Panc1 (cell line): ENCODE measurements around the gene PCDH1. TPM values are rescaled to one million over a fixed set of nuclear protein-coding genes. Genes with fewer than 3 reads are reported as not detected.

Experiments
- ATAC-seq: fragments of 200-7000 bp; cut with Tn5 transposase; 2 replicates; pipeline ENCODE4 v1.9.1; 2020; ENCODE audit warnings: mild to moderate bottlenecking, moderate library complexity
- BruUV-seq: library from RNA; stranded (reverse); fragments of 400-500 nt; replicated peaks from 2 replicates; lab custom pipeline; 2021; lab: Mats Ljungman, UMichigan
- CTCF ChIA-PET: fragments of 300-600 bp; sonication (Branson Sonifier 250); formaldehyde crosslinking; loops from one replicate; lab custom pipeline; 2022; ENCODE audit warnings: antibody characterized with exemption; lab: Charles Lee
- POLR2A ChIA-PET: fragments of 300-600 bp; sonication (Branson Sonifier 250); formaldehyde crosslinking; loops from one replicate; lab custom pipeline; 2022; ENCODE audit warnings: antibody characterized with exemption; lab: Charles Lee
- DNase-seq: peaks from one replicate; pipeline ENCODE4 v3.0.0-alpha.2; 2010; ENCODE audit warnings: low read depth, low spot score
- H3K27ac ChIP-seq: 2 replicates; pipeline ENCODE4 v1.5.1; 2011; ENCODE audit warnings: mild to moderate bottlenecking, low read length, inconsistent platforms
- H3K27me3 ChIP-seq: fragments of 200-500 bp; sonication (Bioruptor generic); 2 replicates; pipeline ENCODE4 v1.6.0; 2014; ENCODE audit warnings: low read length, inconsistent platforms; ENCODE audit not compliant: control insufficient read depth, insufficient read depth
- H3K36me3 ChIP-seq: fragments of 200-500 bp; sonication (Bioruptor generic); 2 replicates; pipeline ENCODE4 v1.5.1; 2014; ENCODE audit warnings: inconsistent platforms, mild to moderate bottlenecking, low read length, moderate library complexity; ENCODE audit not compliant: control insufficient read depth, insufficient read depth
- H3K4me1 ChIP-seq: 2 replicates; pipeline ENCODE4 v1.5.1; 2011; ENCODE audit warnings: inconsistent platforms, mild to moderate bottlenecking, low read length, moderate library complexity; ENCODE audit not compliant: control insufficient read depth, insufficient read depth
- H3K4me3 ChIP-seq, 2 experiments: 2 replicates each; pipeline ENCODE4 v1.5.1; 2011 to 2012; ENCODE audit warnings: low read depth in 2 of 2, low read length in 2 of 2, mild to moderate bottlenecking in 2 of 2, inconsistent platforms in 1 of 2, moderate library complexity in 1 of 2
- H3K9me3 ChIP-seq: fragments of 200-500 bp; sonication (Bioruptor generic); 2 replicates; pipeline ENCODE4 v1.5.1; 2014; ENCODE audit warnings: low read depth, mild to moderate bottlenecking, inconsistent platforms, low read length, moderate library complexity; ENCODE audit not compliant: control insufficient read depth, insufficient read depth
- POLR2AphosphoS5 ChIP-seq: IDR thresholded peaks from 2 replicates; pipeline ENCODE4 v1.6.1; 2012; ENCODE audit warnings: mild to moderate bottlenecking, low read depth, low read length, moderate library complexity
- SIN3A ChIP-seq: IDR thresholded peaks from 2 replicates; pipeline ENCODE4 v1.6.1; 2012; ENCODE audit warnings: low read depth, mild to moderate bottlenecking, low read length, moderate library complexity, borderline replicate concordance; ENCODE audit not compliant: insufficient read depth
- TCF7L2 ChIP-seq: IDR thresholded peaks from 2 replicates; pipeline ENCODE4 v1.6.1; 2011; ENCODE audit warnings: mild to moderate bottlenecking, low read depth, low read length, inconsistent platforms
- in situ Hi-C: cut with HindIII; loops from 2 replicates; pipeline ENCODE4 v1.10.0; 2016; ENCODE audit warnings: low sequenced_read_pairs, low pct_unique_long_range_greater_than_20kb
- intact Hi-C: fragments of 100-400 bp; cut with micrococcal nuclease; formaldehyde crosslinking; loops from one replicate; pipeline ENCODE4 v1.10.0; 2022; ENCODE audit not compliant: unreplicated experiment
- total RNA-seq: library from RNA; stranded (reverse); gene quantifications from one replicate; pipeline ENCODE4 v1.2.1, GENCODE V29; 2021; ENCODE audit not compliant: unreplicated experiment
- TF ChIP-seq, protein P1 (sequence below): fragments of 450-650 bp; IDR thresholded peaks from 2 replicates; pipeline ENCODE4 v1.5.1; 2017; ENCODE audit warnings: mild to moderate bottlenecking
- TF ChIP-seq, protein P2 (sequence below), 2 experiments: IDR thresholded peaks; 2 replicates each; pipeline ENCODE4 v1.6.1; 2011 to 2012; ENCODE audit warnings: low read depth in 2 of 2, control low read depth in 1 of 2, low read length in 1 of 2, mild to moderate bottlenecking in 1 of 2, moderate library complexity in 1 of 2; ENCODE audit not compliant: insufficient read depth in 1 of 2

Gene PCDH1
- total RNA-seq, 1 experiment from 2014 or later = 9.0 TPM

DNA sequence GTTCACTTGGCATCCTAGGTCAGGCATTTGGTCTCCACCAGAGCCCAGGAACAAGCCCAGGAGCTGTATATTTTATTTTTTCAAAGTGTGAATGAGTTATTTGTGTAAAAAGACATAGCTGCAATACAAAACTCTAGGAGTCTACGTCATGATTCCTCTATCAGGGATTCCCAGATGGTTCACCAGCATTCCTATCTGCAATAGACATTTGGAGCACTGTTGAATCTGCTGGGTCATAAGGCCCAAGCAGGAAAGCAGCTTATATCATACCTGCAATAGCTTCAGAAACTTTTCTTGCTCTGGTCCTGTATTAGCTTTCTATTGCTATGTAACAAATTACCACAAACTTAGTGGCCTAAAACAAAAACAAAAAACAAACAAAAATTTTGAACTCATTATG is 28.8 kb upstream of the PCDH1 start:
- H3K36me3 ChIP-seq = no peaks in the 10 kb centered on the region
- ATAC-seq (no peak), DNase-seq (no peak)
- no TSS peak for BruUV-seq
- POLR2A ChIA-PET = interaction anchor here (0.7 kb wide), 1 partner anchor 270 kb away, joined by 19 read pairs; the partner anchor contains the start of genes HDAC3 and RELL2
- intact Hi-C loops (no loop called here), in situ Hi-C loops (no loop called here)
- no peak overlapping the region for H3K4me3 ChIP-seq
- no peaks in the 10 kb centered on the region for H3K9me3 ChIP-seq
- no peaks in the 10 kb centered on the region for H3K4me1 ChIP-seq
- no peak overlapping the region for H3K27ac ChIP-seq
- H3K27me3 ChIP-seq = no peaks in the 10 kb centered on the region
- TF ChIP-seq, protein P1, sequence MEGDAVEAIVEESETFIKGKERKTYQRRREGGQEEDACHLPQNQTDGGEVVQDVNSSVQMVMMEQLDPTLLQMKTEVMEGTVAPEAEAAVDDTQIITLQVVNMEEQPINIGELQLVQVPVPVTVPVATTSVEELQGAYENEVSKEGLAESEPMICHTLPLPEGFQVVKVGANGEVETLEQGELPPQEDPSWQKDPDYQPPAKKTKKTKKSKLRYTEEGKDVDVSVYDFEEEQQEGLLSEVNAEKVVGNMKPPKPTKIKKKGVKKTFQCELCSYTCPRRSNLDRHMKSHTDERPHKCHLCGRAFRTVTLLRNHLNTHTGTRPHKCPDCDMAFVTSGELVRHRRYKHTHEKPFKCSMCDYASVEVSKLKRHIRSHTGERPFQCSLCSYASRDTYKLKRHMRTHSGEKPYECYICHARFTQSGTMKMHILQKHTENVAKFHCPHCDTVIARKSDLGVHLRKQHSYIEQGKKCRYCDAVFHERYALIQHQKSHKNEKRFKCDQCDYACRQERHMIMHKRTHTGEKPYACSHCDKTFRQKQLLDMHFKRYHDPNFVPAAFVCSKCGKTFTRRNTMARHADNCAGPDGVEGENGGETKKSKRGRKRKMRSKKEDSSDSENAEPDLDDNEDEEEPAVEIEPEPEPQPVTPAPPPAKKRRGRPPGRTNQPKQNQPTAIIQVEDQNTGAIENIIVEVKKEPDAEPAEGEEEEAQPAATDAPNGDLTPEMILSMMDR = no peak
- TF ChIP-seq, protein P2, sequence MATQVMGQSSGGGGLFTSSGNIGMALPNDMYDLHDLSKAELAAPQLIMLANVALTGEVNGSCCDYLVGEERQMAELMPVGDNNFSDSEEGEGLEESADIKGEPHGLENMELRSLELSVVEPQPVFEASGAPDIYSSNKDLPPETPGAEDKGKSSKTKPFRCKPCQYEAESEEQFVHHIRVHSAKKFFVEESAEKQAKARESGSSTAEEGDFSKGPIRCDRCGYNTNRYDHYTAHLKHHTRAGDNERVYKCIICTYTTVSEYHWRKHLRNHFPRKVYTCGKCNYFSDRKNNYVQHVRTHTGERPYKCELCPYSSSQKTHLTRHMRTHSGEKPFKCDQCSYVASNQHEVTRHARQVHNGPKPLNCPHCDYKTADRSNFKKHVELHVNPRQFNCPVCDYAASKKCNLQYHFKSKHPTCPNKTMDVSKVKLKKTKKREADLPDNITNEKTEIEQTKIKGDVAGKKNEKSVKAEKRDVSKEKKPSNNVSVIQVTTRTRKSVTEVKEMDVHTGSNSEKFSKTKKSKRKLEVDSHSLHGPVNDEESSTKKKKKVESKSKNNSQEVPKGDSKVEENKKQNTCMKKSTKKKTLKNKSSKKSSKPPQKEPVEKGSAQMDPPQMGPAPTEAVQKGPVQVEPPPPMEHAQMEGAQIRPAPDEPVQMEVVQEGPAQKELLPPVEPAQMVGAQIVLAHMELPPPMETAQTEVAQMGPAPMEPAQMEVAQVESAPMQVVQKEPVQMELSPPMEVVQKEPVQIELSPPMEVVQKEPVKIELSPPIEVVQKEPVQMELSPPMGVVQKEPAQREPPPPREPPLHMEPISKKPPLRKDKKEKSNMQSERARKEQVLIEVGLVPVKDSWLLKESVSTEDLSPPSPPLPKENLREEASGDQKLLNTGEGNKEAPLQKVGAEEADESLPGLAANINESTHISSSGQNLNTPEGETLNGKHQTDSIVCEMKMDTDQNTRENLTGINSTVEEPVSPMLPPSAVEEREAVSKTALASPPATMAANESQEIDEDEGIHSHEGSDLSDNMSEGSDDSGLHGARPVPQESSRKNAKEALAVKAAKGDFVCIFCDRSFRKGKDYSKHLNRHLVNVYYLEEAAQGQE (IDR thresholded peaks at IDR 0.05; ENCODE audit: insufficient read depth in 1 of 2, low read depth in 2 of 2, low read length in 1 of 2) = no peak
- TF ChIP-seq TCF7L2 (no peak), SIN3A (no peak), POLR2AphosphoS5 (no peak)
- CTCF ChIA-PET = interaction anchor here (0.8 to 1.3 kb wide), 2 partner anchors 51 to 54 kb away, joined by 3 to 5 read pairs; partner anchors contain the start of gene PCDH12

DNA sequence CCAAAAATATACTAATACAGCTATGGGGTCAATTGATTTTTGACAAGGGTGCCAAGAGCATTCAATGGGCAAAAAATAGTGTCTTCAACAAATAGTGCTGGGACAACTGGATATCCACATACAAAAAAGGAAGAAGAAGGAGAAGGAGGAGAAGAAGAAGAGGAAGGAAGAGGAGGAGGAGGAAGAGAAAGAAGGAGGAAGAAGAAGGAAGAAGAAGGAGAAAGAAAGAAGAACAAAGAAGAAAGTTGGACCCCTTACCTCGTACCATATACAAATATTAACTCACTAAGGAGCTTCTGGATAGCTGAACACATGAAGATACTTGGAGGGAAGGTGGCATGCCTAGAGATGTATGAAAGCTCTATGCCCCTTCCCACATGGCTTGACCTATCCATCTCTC is 28.3 kb upstream of the PCDH1 start:
- Histone ChIP-seq H3K9me3 (no peaks in the 10 kb centered on the region), H3K4me1 (no peaks in the 10 kb centered on the region), H3K4me3 (no peak overlapping the region), H3K36me3 (no peaks in the 10 kb centered on the region), H3K27ac (no peak overlapping the region), H3K27me3 (no peaks in the 10 kb centered on the region)
- ATAC-seq (no peak), DNase-seq (no peak)
- ChIA-PET POLR2A (interaction anchor here (0.7 kb wide), 1 partner anchor 270 kb away, joined by 19 read pairs; the partner anchor contains the start of genes HDAC3 and RELL2), CTCF (interaction anchor here (0.8 to 1.3 kb wide), 2 partner anchors 52 to 54 kb away, joined by 3 to 5 read pairs; partner anchors contain the start of gene PCDH12)
- intact Hi-C loops = no loop called here
- BruUV-seq = no TSS peak
- TF ChIP-seq, protein P1 = no peak
- in situ Hi-C loops = no loop called here
